IPS DF 4.7 (cell line): ENCODE measurements around the gene UTY.

Experiments
- DNase-seq: peaks from one replicate; pipeline ENCODE4 v3.0.0-alpha.2; 2013; ENCODE audit warnings: low spot score; ENCODE audit errors: extremely low read depth

UTY gene

GRCh38 chrY:13479828-13480227 is at the start of gene UTY:
UTY (minus strand) TSS chrY:13480033; CDS start chrY:13479665, 368 bp downstream.
- peak; percentile 76 for DNase-seq

GRCh38 chrY:13520474-13520873 is 40.6 kb upstream of the UTY start:
- no peak for DNase-seq

GRCh38 chrY:13501215-13501614 is 21.4 kb upstream of the UTY start:
- DNase-seq: no peak

- DNase-seq: no peak
Measured at GRCh38 chrY:13493737-13494136, 13.9 kb upstream of the UTY start.

GRCh38 chrY:13492408-13492807 is 12.6 kb upstream of the UTY start:
- no peak for DNase-seq

GRCh38 chrY:13488738-13489137 is 8.9 kb upstream of the UTY start:
- DNase-seq: no peak

- no peak for DNase-seq
Measured at GRCh38 chrY:13479121-13479711, 617 bp downstream of the UTY start.

- DNase-seq: no peak
Measured at GRCh38 chrY:13478126-13478785, 1.6 kb downstream of the UTY start.

GRCh38 chrY:13474997-13475396 is 4.8 kb downstream of the UTY start:
- no peak for DNase-seq

- DNase-seq: no peak
Measured at GRCh38 chrY:13451572-13451971, 28.3 kb downstream of the UTY start.

GRCh38 chrY:13450596-13451130 is 29.2 kb downstream of the UTY start:
- DNase-seq: no peak

GRCh38 chrY:13445566-13445965 is 34.3 kb downstream of the UTY start:
- no peak for DNase-seq

GRCh38 chrY:13443146-13443545 is 36.7 kb downstream of the UTY start:
- no peak for DNase-seq

- no peak for DNase-seq
Measured at GRCh38 chrY:13440811-13441210, 39.0 kb downstream of the UTY start.

GRCh38 chrY:13435968-13436937 is 43.6 kb downstream of the UTY start:
- DNase-seq: no peak

- no peak for DNase-seq
Measured at GRCh38 chrY:13435206-13435967, 44.4 kb downstream of the UTY start.

- DNase-seq: no peak
Measured at GRCh38 chrY:13432293-13433025, 47.4 kb downstream of the UTY start.

GRCh38 chrY:13429551-13429950 is 50.3 kb downstream of the UTY start:
- DNase-seq: no peak

GRCh38 chrY:13423281-13423732 is 56.5 kb downstream of the UTY start:
- DNase-seq: no peak
